GM12874 (cell line): Measurements from ENCODE around the gene STUM.

Experiments
- TF ChIP-seq, protein P1 (sequence below): IDR thresholded peaks from 2 replicates; pipeline ENCODE4 v1.5.1; 2011; ENCODE audit warnings: low read depth, mild to moderate bottlenecking, control low read depth, low read length, moderate library complexity; ENCODE audit not compliant: insufficient read depth

The STUM gene

DNA sequence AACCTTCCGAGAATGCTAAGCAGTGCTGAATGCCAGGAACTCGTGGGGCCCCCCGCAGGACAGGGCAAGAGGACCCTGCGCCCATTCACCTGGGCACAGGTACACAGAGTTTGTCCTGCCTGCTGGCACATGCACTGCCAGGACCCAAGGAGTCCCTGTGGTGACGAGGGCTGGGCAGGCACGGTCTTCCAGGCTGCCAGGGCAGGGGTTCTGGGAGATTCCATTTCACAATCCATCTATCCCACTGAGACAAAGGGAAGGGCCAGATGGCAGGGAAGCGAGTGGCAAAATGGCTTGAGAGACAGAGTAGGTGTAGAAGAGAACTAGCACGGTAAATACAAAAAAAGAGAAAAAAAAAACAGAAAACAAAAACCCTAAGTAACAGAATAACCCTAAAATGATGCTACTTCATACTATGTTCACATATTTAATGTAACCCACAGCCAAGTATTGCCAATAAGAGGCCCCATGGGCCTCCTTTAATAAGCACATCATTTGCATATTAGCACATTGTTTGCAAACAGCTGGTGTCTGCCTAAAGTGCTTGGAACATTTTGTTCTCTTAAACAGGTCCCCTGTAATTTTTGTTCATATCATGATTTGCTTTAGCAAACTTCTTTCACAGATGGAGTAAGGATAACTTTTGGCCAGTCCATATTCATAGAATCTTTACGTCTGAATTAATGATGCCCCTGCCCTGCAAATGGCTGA lies 83.8 kb downstream of the STUM start:
- TF ChIP-seq, protein P1, sequence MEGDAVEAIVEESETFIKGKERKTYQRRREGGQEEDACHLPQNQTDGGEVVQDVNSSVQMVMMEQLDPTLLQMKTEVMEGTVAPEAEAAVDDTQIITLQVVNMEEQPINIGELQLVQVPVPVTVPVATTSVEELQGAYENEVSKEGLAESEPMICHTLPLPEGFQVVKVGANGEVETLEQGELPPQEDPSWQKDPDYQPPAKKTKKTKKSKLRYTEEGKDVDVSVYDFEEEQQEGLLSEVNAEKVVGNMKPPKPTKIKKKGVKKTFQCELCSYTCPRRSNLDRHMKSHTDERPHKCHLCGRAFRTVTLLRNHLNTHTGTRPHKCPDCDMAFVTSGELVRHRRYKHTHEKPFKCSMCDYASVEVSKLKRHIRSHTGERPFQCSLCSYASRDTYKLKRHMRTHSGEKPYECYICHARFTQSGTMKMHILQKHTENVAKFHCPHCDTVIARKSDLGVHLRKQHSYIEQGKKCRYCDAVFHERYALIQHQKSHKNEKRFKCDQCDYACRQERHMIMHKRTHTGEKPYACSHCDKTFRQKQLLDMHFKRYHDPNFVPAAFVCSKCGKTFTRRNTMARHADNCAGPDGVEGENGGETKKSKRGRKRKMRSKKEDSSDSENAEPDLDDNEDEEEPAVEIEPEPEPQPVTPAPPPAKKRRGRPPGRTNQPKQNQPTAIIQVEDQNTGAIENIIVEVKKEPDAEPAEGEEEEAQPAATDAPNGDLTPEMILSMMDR: no peak

GRCh38 chr1:226632922-226633351 lies 84.4 kb downstream of the STUM start:
- TF ChIP-seq, protein P1: no peak

GRCh38 chr1:226633541-226634165 lies 85.1 kb downstream of the STUM start:
- TF ChIP-seq, protein P1: no peak

- TF ChIP-seq, protein P1: peak; percentile 96
Measured at GRCh38 chr1:226634166-226634588, 85.6 kb downstream of the STUM start.

DNA sequence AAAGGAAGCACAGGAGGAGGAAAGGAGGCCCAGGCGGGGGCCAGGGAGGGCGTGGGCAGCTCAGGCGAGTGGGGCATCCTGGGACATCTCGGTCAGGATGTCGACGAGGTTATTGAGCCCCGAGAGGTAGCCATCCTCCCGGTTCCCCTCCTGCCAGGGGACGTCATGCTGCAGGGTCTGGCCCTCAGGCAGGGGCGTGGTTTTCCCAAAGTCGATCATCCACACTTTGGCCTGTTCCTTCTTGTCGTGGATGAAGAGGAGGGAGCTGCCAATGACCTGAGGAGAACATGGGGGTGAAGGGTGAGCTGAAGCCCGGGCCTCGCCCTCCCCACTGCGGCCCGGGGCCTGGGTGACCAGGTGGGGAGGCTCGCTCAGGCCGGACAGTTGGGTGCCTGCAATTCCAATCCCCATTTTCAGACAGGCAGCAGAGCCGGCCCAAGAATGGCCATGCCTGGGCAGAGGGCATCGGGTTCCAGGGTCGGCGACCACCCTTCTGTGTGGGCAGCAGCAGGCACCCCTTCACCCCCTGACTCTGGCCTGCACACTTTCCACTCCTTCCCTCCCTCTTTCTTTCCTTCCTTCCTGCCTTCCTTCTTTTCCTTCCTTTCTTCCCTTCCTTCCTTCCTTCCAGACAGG lies 86.2 kb downstream of the STUM start:
- TF ChIP-seq, protein P1: no peak

GRCh38 chr1:226635456-226635941 lies 86.9 kb downstream of the STUM start:
- TF ChIP-seq, protein P1: no peak

GRCh38 chr1:226636847-226637096 lies 88.2 kb downstream of the STUM start:
- TF ChIP-seq, protein P1: no peak
